Smooth muscle cell (in vitro differentiated cells): ENCODE data around the gene LRTM2. TPM values are rescaled to one million over a fixed set of nuclear protein-coding genes. Genes with fewer than 3 reads are reported as not detected.

ENCODE experiments used
- DNase-seq: peaks from one replicate; lab custom pipeline; 2025; ENCODE audit not compliant: unreplicated experiment; lab: John Stamatoyannopoulos, UW
- H2AFZ ChIP-seq: fragments of 200-600 bp; sonication (generic); 2 replicates; pipeline ENCODE4 v1.6.0; 2016; ENCODE audit warnings: antibody characterized with exemption, low read depth, mild to moderate bottlenecking
- H3F3A ChIP-seq: fragments of 200-600 bp; sonication (generic); 2 replicates; pipeline ENCODE4 v1.6.0; 2017; ENCODE audit warnings: antibody characterized with exemption, low read depth
- H3K27ac ChIP-seq: fragments of 200-600 bp; sonication (generic); 2 replicates; pipeline ENCODE4 v1.5.1; 2016; ENCODE audit warnings: low read depth, mild to moderate bottlenecking
- H3K27me3 ChIP-seq: fragments of 200-600 bp; sonication (generic); 2 replicates; pipeline ENCODE4 v1.6.1; 2016; ENCODE audit warnings: low read depth, mild to moderate bottlenecking
- H3K36me3 ChIP-seq: fragments of 200-600 bp; sonication (generic); 2 replicates; pipeline ENCODE4 v1.5.1; 2016; ENCODE audit warnings: low read depth
- H3K4me1 ChIP-seq: fragments of 200-600 bp; sonication (generic); 2 replicates; pipeline ENCODE4 v1.5.1; 2016; ENCODE audit warnings: low read depth
- H3K4me2 ChIP-seq: fragments of 200-600 bp; sonication (generic); 2 replicates; pipeline ENCODE4 v1.6.0; 2016; ENCODE audit warnings: mild to moderate bottlenecking
- H3K4me3 ChIP-seq: fragments of 200-600 bp; sonication (generic); 2 replicates; pipeline ENCODE4 v1.5.1; 2016; ENCODE audit warnings: mild to moderate bottlenecking
- H3K79me2 ChIP-seq: fragments of 200-600 bp; sonication (generic); 2 replicates; pipeline ENCODE4 v1.6.0; 2016; ENCODE audit warnings: low read depth, mild to moderate bottlenecking
- H3K9ac ChIP-seq: fragments of 200-600 bp; sonication (generic); 2 replicates; pipeline ENCODE4 v1.6.0; 2016; ENCODE audit warnings: low read depth
- H3K9me3 ChIP-seq: fragments of 200-600 bp; sonication (generic); replicated peaks from 2 replicates; pipeline ENCODE4 v1.5.1; 2016; ENCODE audit warnings: low read depth
- H4K20me1 ChIP-seq: fragments of 200-600 bp; sonication (generic); 2 replicates; pipeline ENCODE4 v1.6.0; 2016; ENCODE audit warnings: low read depth
- CTCF ChIP-seq: fragments of 200-600 bp; sonication (generic); IDR thresholded peaks from 2 replicates; pipeline ENCODE4 v1.5.1; 2017; ENCODE audit warnings: borderline replicate concordance, mild to moderate bottlenecking, antibody characterized with exemption; ENCODE audit not compliant: insufficient read depth, poor library complexity, severe bottlenecking
- WGBS: methylation state at CpG from one replicate; pipeline ENCODE4 v1.1.7; 2016; ENCODE audit warnings: low lambda C conversion rate; 5-methylcytosine and 5-hydroxymethylcytosine counted together
- polyA plus RNA-seq: library from polyadenylated mRNA; unstranded; fragments of >200 nt; fragmentation: Nextera tagmentation; extraction: Ambion mirVana; gene quantifications from 2 replicates; pipeline ENCODE4 v1.2.1, GENCODE V29; 2016
- total RNA-seq: library from RNA; depleted of rRNA; stranded (reverse); fragments of >200 nt; gene quantifications from 2 replicates; pipeline ENCODE4 v1.2.3, GENCODE V29; 2014

LRTM2 gene
- total and polyA plus RNA-seq, 2 experiments from 2014 or later = not detected

GRCh38 chr12:1878695-1879094, 58.3 kb downstream of the LRTM2 start:
- WGBS = 90% methylated on average over 5 of the region's 5 CpGs
- Histone ChIP-seq H3K4me2 (no peak overlapping the region), H3K9ac (no peak overlapping the region), H3F3A (no peaks in the 10 kb centered on the region), H3K79me2 (no peaks in the 10 kb centered on the region), H3K36me3 (no peaks in the 10 kb centered on the region), H3K9me3 (no peaks in the 10 kb centered on the region), H3K4me3 (no peak overlapping the region), H3K27me3 (peaks cover 11% of the 10 kb centered on the region), H3K4me1 (no peaks in the 10 kb centered on the region), H4K20me1 (no peaks in the 10 kb centered on the region), H2AFZ (no peak overlapping the region), H3K27ac (no peak overlapping the region)
- TF ChIP-seq CTCF = no peak
- no peak for DNase-seq

GRCh38 chr12:1879633-1880032, 59.3 kb downstream of the LRTM2 start:
- Histone ChIP-seq H2AFZ (no peak overlapping the region), H3K27me3 (peaks cover 11% of the 10 kb centered on the region), H3K4me1 (no peaks in the 10 kb centered on the region), H3K27ac (no peak overlapping the region), H3K36me3 (no peaks in the 10 kb centered on the region), H3F3A (no peaks in the 10 kb centered on the region), H3K9ac (no peak overlapping the region), H3K4me3 (no peak overlapping the region), H3K4me2 (no peak overlapping the region), H3K79me2 (no peaks in the 10 kb centered on the region), H3K9me3 (no peaks in the 10 kb centered on the region), H4K20me1 (no peaks in the 10 kb centered on the region)
- 93% methylated on average over 10 of the region's 10 CpGs for WGBS
- DNase-seq = no peak
- no peak for TF ChIP-seq CTCF

DNA sequence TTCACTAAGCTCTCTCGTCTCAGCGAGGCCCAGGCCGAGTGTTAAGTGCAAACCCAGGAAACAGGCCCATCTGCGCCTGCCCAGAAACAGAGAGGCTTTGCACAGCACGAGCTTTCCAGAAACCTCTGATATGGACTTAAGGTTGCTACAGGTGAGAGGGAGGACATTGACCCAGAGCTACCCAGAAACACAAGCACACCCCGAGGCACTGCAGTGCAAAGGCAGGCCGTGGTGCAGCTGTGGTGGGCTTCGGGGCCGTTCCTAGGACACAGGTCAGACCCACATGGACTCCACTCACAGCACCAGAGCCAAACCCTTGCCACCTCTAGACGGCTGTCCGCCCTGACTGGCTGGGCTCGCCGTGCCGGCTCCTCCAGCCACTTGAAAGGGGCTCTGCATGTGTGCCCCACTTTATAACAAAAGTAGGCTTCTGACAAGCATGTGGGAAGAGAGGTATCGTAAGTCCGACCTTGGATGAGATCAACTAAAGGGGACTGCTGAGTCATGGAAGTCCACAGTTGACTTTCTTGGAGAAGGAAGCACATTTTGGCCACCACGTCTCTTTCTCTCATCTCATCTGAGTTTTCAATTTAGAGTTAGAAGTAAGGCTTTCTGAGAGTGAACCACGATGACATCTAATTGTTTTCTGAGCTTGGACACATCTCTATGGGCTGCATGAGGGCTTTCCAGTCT, 59.9 kb downstream of the LRTM2 start:
- no peak overlapping the region for H3K9ac ChIP-seq
- no peak for DNase-seq
- no peaks in the 10 kb centered on the region for H3K9me3 ChIP-seq
- no peak overlapping the region for H3K4me3 ChIP-seq
- no peaks in the 10 kb centered on the region for H3K79me2 ChIP-seq
- H4K20me1 ChIP-seq = no peaks in the 10 kb centered on the region
- H2AFZ ChIP-seq = no peak overlapping the region
- WGBS = 95% methylated on average over 18 of the region's 18 CpGs
- H3F3A ChIP-seq = no peaks in the 10 kb centered on the region
- H3K4me1 ChIP-seq = no peaks in the 10 kb centered on the region
- no peaks in the 10 kb centered on the region for H3K36me3 ChIP-seq
- no peak for TF ChIP-seq CTCF
- H3K4me2 ChIP-seq = no peak overlapping the region
- H3K27ac ChIP-seq = no peak overlapping the region
- peaks cover 8% of the 10 kb centered on the region for H3K27me3 ChIP-seq

- no peak for TF ChIP-seq CTCF
- no peaks in the 10 kb centered on the region for H4K20me1 ChIP-seq
- H3K4me3 ChIP-seq = no peak overlapping the region
- no peak overlapping the region for H2AFZ ChIP-seq
- no peaks in the 10 kb centered on the region for H3F3A ChIP-seq
- DNase-seq = no peak
- H3K4me1 ChIP-seq = no peaks in the 10 kb centered on the region
- H3K79me2 ChIP-seq = no peaks in the 10 kb centered on the region
- no peaks in the 10 kb centered on the region for H3K9me3 ChIP-seq
- no peak overlapping the region for H3K9ac ChIP-seq
- no peaks in the 10 kb centered on the region for H3K36me3 ChIP-seq
- 98% methylated on average over 7 of the region's 7 CpGs for WGBS
- no peak overlapping the region for H3K4me2 ChIP-seq
- H3K27me3 ChIP-seq = peaks cover 2% of the 10 kb centered on the region
- H3K27ac ChIP-seq = no peak overlapping the region
Measured at GRCh38 chr12:1880876-1881275, 60.5 kb downstream of the LRTM2 start.
